IPS DF 4.7 (cell line): ENCODE measurements around the gene HDAC10.

Experiments used
- DNase-seq: peaks from one replicate; pipeline ENCODE4 v3.0.0-alpha.2; 2013; ENCODE audit warnings: low spot score; ENCODE audit errors: extremely low read depth

The HDAC10 gene, protein sequence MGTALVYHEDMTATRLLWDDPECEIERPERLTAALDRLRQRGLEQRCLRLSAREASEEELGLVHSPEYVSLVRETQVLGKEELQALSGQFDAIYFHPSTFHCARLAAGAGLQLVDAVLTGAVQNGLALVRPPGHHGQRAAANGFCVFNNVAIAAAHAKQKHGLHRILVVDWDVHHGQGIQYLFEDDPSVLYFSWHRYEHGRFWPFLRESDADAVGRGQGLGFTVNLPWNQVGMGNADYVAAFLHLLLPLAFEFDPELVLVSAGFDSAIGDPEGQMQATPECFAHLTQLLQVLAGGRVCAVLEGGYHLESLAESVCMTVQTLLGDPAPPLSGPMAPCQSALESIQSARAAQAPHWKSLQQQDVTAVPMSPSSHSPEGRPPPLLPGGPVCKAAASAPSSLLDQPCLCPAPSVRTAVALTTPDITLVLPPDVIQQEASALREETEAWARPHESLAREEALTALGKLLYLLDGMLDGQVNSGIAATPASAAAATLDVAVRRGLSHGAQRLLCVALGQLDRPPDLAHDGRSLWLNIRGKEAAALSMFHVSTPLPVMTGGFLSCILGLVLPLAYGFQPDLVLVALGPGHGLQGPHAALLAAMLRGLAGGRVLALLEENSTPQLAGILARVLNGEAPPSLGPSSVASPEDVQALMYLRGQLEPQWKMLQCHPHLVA

DNA sequence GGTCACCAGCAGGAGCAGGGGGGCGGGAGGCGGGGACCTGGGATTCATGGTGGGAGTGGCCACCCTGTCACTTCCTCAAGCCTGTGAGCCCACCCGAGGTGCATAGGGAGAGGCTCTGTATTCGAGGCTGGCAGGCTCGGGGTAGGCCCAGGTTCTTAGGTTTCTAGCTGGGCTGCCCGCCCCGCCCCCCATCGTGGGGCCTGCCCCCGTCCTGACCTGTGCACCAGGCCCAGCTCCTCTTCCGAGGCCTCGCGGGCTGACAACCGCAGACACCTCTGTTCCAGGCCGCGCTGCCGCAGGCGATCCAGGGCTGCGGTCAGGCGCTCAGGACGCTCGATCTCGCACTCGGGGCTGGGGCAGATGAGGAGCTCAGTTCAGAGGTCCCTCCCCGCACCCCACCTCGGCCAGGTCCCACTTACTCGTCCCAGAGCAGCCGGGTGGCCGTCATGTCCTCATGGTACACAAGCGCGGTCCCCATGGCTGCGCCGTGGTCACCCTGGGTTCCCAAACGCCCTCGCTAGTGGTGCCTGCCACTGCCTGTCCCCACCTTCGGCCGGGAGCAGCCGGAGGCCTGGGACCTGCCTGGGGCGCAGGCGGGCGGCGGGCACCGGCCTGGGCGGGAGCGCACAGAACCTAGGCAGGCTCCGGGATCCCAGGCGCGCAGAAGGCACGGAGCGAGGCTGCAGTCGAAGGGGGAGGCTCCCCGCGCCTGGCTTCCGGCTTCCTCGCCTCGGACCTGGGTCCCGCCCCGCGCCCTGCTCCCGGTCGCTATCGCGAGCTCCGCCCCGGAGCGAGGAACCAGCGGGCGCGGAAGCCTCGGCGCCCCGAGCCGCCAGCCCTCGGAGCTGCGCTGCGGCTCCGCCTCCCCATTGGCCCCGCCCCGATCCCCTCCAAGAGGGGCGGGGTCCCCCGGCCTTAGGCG, at the start of gene HDAC10:
Gene HDAC10 (minus strand): TSS at position 711 of the 922 bp plus-strand sequence. CDS start 233 bp downstream, at position 478.
- DNase-seq: no peak

DNA sequence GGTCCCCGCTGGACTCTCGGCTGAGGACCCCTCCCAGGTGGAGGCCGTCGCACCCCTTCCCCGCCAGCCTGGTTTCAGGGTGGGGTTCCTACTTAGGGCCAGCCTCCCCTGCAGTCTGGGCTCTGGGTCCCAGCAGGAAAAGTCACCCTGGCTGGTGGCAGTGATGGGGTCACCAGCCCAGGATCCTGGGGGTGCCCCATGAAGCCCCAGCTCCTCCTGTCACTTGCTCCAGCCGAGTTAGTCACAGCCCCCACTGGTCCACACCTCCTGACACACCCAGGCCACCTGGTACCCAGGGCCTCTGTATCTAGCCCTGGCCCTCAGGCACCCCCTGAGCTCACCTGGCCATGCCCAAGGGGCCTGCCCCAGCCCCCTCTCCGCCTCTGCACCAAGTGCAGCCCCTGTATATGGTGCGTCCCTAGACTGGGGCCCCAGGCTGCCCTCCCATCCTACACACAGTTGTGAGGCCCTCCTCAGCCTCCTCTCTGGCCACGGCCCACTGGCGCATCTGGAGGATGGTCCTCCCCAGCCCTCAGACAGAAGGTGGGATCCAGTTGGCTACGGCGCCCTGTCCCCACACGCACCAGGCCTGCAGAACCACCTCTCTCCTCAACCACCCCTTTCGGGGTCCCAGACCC, 49.7 kb upstream of the HDAC10 start:
- no peak for DNase-seq

DNA sequence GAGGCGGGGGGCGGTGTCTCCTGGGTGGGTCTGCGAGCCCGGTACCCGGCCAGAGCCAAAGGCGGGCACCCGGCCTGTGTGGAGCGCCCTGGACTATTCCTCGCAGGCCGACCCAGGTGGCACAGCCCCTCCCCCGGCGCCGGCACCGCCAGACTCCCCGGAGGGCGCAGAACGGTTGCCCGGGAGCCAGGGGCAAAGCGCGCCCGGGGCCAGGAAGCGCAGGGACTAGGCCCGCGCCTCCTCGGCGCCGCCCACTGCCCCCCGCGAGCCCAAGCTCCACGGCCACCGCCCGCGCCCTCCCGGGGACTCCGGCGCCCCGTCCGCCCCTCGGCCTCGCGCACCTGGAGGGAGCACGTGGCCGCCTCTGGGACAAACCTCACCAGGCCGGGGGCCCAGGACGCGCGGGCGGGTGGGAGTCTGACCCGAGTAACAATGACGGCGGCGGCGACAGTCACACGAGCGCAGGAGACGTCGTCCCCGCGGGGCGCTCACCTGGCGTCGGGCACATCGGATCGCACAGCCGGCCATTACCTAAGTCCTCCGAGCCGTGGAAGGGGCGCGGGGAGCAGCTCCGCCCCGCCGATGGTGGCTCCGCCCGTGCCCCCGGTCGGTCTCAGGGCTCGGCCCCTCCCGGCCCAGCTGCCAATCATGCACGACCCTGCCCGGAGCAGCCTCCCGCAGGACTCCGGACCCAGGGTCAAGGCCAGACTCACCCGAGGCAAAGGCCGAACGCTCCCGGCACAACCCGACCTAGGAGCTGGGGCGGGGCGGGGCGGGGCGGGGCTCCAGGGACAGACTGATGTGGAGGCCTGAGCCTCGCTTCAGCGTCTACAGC, 48.9 kb upstream of the HDAC10 start:
- no peak for DNase-seq

DNA sequence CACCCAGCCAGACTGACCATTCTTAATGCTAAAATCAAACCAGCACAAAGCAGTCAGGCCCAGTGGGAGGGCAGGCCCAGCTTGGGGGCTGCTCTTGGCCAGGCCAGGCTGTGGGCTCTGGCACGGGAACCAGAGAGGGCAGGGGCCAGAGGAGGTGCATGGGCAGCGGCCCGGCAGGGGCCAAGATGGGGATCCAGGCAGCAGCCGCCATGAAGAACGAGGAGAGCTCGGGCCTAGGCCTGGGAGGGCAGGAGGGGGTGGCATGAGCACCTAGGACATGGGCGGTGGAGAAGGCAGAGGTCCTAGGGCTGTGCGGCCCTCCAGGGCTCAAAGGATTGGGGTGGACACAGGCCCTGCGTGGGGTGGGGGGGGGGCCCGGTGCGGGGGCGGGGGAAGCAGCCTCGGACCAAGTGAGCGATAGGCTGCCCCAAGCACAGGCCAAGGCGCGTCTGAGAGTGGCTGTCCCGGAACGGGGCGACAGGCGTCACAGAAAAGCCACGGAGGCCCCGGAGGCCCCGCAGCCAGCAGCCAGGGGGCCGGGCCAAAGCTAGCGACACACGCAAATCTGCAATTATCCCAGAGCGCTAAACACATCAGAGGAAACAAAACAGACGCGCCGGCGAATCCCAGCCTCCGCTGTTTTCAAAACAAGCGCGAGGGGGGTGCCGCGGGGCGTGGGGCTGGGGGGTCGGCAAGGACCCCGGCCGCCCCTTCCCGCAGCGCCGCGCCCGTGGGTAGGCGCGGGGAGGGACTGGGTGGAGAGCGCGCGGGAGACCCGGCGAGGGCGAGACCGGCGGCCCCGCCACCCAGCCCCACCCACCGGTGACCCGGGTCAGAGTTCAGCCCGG, 48.1 kb upstream of the HDAC10 start:
- DNase-seq: no peak

DNA sequence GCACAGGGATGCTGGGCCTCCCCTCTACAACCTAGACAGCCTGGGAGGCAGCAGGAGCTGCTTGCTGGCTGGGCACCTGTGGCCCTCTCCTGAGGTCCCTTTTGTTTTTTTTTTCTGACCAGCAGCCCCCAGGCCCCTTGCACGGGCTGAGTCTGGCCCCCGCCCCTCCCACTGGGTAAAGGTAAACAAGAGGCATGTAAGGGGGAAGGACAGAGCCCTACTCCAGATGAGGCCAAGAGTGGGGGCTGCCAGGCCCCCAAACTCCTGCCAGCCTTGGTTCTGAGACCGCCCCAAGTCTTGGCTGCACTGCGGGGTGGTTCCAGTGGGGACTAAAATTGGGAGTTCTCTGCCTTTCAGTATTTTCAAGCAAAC, 47.2 kb upstream of the HDAC10 start:
- DNase-seq: no peak

DNA sequence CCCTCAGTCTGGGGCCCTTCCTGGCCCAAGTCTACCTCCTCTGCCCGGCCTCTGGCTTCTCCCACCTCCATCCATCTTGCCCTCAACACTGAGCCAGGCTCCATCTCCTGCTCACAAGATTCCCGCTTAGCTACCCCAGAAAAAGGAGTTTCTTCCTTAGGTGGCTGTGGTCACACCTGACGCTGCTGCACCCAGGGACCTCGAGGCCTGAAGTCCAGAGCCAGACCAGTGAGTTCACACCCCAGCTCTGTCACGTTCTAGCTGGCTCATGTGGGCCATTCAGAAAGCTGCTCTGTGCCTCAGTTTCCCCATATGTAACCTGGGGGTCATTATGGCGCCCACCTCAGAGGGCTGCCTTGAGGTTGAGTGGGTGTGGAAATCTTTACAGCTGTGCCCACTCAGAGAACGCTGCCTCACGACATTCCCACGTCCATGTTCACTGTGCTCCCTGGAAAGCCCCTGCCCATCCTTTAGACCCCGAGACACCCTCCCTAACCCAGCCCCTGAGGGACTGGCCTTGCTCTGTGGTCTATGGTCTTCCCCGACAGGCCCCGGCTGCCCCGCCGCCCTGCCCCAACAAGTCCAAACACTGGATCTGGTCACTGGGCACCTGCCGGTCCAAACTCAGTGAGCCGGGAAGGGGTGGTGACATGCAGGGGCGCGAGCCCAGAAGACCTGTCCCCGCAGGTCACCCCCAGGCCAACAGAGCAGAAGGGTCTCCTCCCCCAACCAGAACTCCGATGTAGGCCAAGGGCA, 46.6 kb upstream of the HDAC10 start:
- DNase-seq: no peak

DNA sequence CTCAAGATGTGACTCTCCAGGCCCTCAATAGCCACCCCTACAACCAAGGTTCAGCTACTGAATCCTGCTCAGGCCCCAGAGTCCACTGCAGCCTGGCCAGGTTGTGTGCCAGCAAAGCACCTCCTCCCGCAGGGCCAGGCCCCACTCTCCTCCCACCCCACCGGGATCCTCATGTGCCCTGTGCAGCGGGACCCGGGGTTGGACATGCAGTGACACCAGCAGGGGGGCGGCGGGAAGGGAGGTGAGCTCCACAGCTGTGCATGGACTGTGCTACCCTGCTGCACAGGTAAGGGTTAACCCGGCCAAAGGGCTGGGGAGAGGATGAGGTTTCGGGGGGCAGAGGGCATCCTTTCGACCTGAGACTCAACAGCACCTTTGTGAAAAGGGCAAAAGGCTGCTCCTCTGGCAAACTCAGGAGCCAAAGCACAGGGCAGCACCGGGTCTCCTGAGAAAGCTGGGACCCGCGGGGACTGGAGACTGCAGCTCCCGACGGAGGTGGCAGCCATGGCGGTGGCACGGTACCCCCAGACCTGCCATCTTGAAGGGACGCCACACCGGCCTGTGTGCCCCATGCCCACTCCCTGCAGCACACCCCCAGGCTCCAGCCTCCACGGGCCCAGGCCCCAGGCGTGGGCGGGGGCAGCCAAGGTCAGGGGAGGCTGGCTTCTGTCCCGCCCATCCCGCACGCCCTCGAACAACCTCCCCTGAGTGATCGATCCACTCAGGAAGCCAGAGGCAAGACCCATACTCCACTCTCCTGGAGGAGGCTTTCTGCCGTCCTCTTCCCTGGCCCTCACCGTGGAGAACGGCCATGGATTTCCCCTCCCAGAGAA, 45.8 kb upstream of the HDAC10 start:
- no peak for DNase-seq

DNA sequence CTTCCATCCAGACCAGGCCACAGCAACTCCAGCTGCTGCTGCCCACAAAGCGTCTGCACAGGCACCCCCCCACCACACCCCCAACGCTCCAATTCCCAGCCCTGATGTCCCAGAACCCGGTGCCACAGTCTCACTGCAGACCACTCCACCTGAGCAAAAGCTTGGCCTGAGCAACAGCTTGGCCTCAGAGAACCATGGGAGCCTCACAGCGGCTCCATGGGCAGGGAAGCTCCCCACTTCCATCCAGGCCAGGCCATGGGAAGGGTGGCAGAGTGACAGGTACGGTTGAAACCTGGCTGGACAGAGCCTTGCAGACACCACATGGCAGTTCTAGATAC, 43.2 kb upstream of the HDAC10 start:
- no peak for DNase-seq

DNA sequence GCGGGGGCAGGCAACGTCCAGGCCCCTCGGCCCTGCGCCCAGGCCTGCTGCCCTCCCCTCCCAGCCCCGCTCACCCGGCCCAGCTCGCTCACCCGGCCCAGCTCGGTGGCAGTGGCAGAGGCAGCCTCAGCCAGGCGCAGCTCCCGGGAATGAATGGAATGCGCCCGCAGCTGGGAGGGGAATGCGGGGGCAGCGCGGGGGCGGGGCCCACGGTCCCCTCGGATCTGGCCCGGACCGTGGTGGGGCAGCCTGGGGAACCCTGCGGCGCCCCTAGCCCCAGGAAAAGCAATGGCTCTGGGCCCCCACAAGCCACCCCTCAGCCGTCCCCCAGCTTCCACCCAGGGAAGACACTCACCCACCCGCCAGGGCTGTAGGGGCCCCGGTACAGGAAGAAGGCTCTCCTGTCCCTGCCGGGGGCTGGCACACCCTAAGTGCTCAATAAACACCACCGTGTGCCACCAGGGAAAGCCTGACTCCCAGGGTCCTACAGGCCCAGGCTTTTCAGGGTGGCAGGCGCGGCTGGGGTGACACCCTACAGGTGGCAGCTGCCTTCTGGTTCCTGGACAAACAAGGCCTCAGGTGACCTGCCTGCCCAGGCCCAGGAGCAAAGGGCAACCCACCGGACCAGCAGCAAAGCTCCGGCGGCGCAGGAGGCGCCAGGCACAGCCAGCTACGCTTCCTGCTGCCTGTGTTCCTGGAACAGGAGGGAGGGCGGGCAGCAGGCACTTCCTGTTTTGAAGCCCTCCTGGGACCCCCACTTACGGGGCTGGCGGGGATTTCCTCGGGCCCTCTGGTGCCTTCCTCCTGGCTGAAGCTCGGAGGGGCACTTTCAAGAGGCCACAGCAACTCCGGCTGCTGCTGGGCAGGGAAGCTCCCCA, 42.6 kb upstream of the HDAC10 start:
- no peak for DNase-seq

DNA sequence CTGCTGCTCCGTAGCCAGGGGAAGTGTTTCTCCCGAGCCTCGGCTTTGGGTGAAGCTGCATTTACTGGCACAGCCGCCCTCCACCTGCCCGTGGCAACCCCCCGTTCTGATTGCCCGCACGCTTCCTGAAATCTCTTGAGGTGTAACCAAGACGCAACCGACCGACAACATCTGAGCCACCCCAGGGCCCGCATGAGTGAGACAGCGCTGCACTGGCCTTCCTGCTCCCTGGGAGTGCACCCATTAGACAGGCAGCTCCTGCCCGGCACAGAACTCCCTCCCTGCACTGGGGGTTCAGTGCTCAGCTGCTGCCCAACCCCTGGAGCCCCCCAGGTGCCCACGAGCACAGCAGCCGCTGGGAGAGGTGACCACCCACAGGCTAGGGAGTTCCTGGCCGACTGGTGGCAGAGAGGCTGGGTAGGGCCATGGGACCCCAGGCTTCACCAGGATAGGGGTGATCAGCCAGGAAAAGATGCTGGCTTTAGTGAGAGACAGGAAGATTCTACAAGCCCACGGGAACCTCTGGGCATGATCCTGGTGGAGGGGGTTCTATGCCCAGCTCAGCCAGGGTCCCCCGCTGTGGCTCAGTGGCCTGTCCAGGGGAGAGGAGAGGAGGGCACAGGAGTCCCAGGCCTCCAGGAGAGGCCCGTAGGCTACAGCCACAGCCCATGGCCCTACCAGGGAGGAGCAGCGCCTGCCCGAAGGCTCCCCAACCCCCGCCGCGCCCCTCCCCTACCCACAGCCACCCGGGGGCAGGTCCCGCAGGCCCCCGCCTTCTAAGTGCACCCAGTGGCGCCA, 41.8 kb upstream of the HDAC10 start:
- DNase-seq: no peak

DNA sequence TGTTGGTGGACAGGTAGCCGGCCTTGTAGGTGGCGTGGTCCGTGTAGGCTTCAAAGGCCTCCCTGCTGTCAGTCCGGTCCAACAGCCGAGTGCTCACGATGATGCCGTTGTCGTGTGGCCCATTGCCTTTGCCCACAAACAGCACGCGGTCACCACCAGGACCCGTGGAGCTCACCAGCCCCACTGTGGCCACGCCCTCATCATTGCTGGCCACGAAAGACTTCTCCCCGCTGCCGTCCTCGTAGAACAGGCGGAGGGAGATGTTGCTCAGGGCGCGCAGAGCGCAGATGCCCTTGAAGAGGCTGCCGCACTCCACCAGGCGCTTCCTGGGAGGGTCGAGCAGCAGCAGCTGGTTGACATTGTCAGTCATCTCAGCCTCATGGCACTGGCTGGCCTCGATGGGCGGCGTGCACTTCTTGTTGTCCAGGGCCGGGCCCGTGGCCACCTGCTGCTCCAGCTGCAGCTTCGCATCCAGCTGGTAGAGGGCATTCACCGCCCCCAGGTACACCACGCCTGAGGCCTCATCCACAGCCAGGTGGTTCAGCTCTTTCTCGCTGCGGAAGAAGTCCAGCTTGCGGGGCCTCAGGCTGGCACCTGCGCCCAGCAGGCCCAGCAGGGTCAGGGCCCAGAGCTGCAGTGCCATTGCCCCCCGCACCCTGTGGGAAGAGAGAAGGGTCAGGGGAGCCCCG, 39.0 kb upstream of the HDAC10 start:
- DNase-seq: no peak

DNA sequence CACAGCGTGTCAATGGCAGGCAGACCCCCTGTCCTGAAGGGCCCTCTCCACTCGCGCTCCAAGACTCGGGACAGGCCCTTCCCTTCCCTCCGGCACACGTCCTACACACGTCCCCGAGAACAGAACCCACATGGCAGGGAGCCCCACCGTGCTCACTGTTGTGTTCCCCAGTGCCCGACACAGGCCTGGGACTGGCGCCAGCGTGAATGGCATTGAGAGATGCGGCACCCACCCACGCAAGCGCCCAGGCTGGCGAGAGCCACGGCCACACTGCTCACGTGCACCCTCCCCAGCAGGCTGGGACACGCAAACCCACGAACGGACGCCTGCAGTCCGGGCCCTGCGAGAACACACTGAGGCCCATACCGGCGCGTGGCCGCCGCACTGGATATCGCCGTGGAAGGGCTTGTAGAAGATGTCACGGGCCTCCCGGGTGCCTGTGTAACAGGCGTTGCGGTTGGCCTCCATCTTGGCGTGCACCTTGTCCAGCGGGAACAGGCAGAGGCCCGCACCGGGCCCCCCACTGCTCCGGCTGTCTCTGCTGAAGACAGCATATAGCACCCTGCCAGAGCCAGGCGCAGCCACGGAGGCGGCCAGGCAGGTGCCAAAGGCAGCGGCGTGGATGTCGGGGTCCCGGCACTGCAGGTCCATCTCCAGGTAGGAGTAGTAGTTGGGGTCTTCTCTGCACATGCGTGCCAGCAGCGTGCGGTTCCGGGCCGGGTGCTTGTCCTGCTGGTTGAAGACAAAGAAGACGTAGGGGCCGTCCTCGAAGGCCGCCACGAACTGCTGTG, 38.3 kb upstream of the HDAC10 start:
- no peak for DNase-seq

DNA sequence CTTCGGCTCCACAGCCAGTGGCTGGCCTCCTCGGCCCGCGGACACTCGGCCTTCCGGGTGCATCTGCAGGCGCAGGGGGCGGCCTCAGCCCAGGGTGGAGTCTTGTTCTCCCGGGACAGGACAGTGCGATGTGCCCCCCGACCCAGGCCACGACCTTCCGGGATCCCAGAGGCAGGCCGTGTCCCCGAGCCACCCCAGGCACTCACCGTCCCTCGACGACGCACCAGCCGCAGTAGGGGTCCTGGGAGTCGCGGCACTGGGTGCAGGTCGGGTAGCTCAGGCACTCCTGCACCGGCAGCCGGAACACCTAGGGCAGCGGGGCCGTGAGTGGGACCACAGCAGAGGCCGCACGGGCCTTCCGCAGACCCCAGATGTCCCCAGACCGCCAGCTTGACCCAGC, 36.7 kb upstream of the HDAC10 start:
- no peak for DNase-seq

DNA sequence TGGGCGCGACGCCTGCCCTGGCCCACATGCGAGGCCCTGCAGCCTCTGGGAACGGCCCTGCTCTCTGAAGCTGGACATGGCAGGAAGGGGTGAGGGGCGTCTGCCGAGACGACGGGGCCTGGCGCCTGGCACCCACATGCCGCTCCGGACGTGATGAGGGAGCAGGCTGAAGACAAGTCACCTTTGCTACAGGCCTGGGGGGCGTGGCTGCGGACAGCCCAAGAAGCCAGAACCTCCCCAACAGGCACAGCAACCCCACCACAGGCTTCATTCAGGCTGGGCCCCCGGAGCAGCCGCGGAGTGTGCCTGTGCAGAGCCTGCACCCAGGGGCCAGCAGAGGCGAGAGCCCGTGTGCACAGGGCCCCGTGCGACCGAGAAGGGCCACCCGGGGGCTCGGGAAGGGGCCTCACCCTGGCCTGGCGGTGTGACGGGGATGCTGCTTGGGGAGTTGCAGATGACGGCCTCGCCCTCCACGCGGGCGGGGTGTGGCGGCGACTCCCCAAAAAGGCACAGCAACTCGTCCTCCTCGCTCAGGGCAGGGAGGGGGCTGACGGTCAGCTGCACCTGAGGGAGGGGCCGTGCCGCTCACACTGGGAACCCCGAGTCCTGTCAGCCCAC, 35.7 kb upstream of the HDAC10 start:
- no peak for DNase-seq
